Astrocyte (in vitro differentiated cells and primary cell): ENCODE data around the gene RAPGEF3. TPM values are rescaled to one million over a fixed set of nuclear protein-coding genes. Genes with fewer than 3 reads are reported as not detected.
A peak's percentile ranks its signal among the peaks of the same experiment; 100 is the strongest.

ENCODE experiments used
- DNase-seq: peaks from one replicate; pipeline ENCODE4 v3.0.0-alpha.2; 2010; ENCODE audit warnings: low read depth
- FAIRE-seq: peaks from 2 replicates; lab custom pipeline; 2011; peaks lifted over from hg19 to GRCh38; lab: Jason Lieb, UNC
- H2AFZ ChIP-seq: 2 replicates; pipeline ENCODE4 v1.6.0; 2012; ENCODE audit warnings: low read depth, low read length, inconsistent platforms
- H3K27ac ChIP-seq: 2 replicates; pipeline ENCODE4 v1.5.1; 2011; ENCODE audit warnings: low read depth, low read length, inconsistent platforms
- H3K27me3 ChIP-seq: 2 replicates; pipeline ENCODE4 v1.6.0; 2011; ENCODE audit warnings: low read length, inconsistent platforms; ENCODE audit not compliant: insufficient read depth
- H3K36me3 ChIP-seq: 2 replicates; pipeline ENCODE4 v1.5.1; 2011; ENCODE audit warnings: low read length, inconsistent platforms; ENCODE audit not compliant: insufficient read depth
- H3K4me1 ChIP-seq: 2 replicates; pipeline ENCODE4 v1.5.1; 2011; ENCODE audit warnings: low read length, inconsistent platforms; ENCODE audit not compliant: insufficient read depth
- H3K4me2 ChIP-seq: 2 replicates; pipeline ENCODE4 v1.6.0; 2012; ENCODE audit warnings: low read length, inconsistent platforms
- H3K4me3 ChIP-seq: 2 replicates; pipeline ENCODE4 v1.5.1; 2011; ENCODE audit warnings: low read depth, mild to moderate bottlenecking, low read length, inconsistent platforms; ENCODE audit not compliant: insufficient read depth
- H3K79me2 ChIP-seq: 2 replicates; pipeline ENCODE4 v1.6.0; 2012; ENCODE audit warnings: mild to moderate bottlenecking, low read length, inconsistent platforms; ENCODE audit not compliant: insufficient read depth
- H3K9ac ChIP-seq: 2 replicates; pipeline ENCODE4 v1.6.0; 2012; ENCODE audit warnings: mild to moderate bottlenecking, low read length, inconsistent platforms
- H3K9me3 ChIP-seq: 2 replicates; pipeline ENCODE4 v1.5.1; 2012; ENCODE audit warnings: low read depth, mild to moderate bottlenecking, low read length, inconsistent platforms; ENCODE audit not compliant: insufficient read depth
- H4K20me1 ChIP-seq: 2 replicates; pipeline ENCODE4 v1.6.0; 2012; ENCODE audit warnings: low read length, inconsistent platforms; ENCODE audit not compliant: insufficient read depth
- H3K27ac Mint-ChIP-seq: one replicate; pipeline ENCODE4 v1.8.0; 2021; ENCODE audit warnings: mild to moderate bottlenecking, mixed read lengths; ENCODE audit not compliant: unreplicated experiment
- H3K27me3 Mint-ChIP-seq: one replicate; pipeline ENCODE4 v1.8.0; 2021; ENCODE audit warnings: low read depth, mixed read lengths; ENCODE audit not compliant: unreplicated experiment
- H3K36me3 Mint-ChIP-seq: one replicate; pipeline ENCODE4 v1.8.0; 2021; ENCODE audit warnings: low read depth, mixed read lengths; ENCODE audit not compliant: unreplicated experiment
- H3K4me1 Mint-ChIP-seq: one replicate; pipeline ENCODE4 v1.8.0; 2021; ENCODE audit warnings: low read depth, mixed read lengths; ENCODE audit not compliant: unreplicated experiment
- H3K4me3 Mint-ChIP-seq: one replicate; pipeline ENCODE4 v1.8.0; 2021; ENCODE audit warnings: mild to moderate bottlenecking, moderate library complexity, mixed read lengths; ENCODE audit not compliant: unreplicated experiment
- H3K9me3 Mint-ChIP-seq: one replicate; pipeline ENCODE4 v1.8.0; 2021; ENCODE audit warnings: mild to moderate bottlenecking, mixed read lengths; ENCODE audit not compliant: unreplicated experiment
- CTCF ChIP-seq: IDR thresholded peaks from 2 replicates; pipeline ENCODE4 v1.5.1; 2011; ENCODE audit warnings: low read depth, mild to moderate bottlenecking, inconsistent platforms, low read length, moderate library complexity; ENCODE audit not compliant: insufficient read depth
- EZH2 ChIP-seq: IDR thresholded peaks from 2 replicates; pipeline ENCODE4 v1.6.1; 2012; ENCODE audit warnings: mild to moderate bottlenecking, low read length, inconsistent platforms; ENCODE audit not compliant: insufficient read depth
- total RNA-seq: library from RNA; stranded (reverse); gene quantifications from 2 replicates; pipeline ENCODE4 v1.2.1, GENCODE V29; 2021

Gene RAPGEF3
- total RNA-seq, 1 donor from 2014 or later, result 5.9 TPM

DNA sequence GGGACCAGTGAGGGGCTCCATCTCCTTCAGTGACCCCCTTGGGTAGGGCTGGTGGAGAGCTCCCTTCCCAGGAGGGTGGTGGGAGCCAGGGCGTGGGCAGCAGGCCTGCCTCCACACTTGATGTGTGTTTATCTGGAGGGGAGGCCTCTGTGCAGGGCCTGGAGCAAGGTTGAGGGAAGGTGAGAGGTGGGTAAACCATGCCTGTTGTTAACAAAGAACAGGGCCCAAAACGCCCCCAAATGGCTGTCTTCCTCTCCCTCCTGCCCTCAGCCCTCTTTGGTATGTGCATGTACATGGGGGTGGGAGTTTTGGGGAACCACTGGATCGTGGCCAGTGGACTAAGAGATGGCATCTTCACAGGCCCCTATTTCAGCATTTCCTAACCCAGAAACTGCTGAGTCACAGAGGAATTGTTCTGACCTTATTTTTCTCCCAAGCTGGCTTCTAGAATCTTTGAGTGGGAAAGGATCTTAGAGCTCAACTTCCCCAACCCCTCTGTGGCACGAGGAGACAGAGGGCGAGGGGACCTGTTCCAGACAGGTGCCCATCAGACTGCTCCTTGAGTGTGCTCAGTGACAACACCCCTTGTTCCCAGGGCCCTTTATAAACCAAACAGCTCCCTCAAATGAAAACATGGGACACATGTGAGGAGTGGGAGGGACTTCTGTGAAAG is 17.9 kb upstream of the RAPGEF3 start:
- no peaks in the 10 kb centered on the region for H3K79me2 ChIP-seq
- H3K36me3 Mint-ChIP-seq, result no peaks in the 10 kb centered on the region
- H3K4me1 Mint-ChIP-seq, result peaks cover 21% of the 10 kb centered on the region
- peaks cover 21% of the 10 kb centered on the region for H4K20me1 ChIP-seq
- no peaks in the 10 kb centered on the region for H3K9me3 Mint-ChIP-seq
- H3K9me3 ChIP-seq, result no peaks in the 10 kb centered on the region
- no peaks in the 10 kb centered on the region for H3K4me1 ChIP-seq
- H3K4me3 ChIP-seq, result no peak overlapping the region
- DNase-seq (no peak), FAIRE-seq (no peak)
- TF ChIP-seq EZH2, result no peak
- TF ChIP-seq CTCF, result no peak
- H3K27me3 ChIP-seq, result no peaks in the 10 kb centered on the region
- no peaks in the 10 kb centered on the region for H3K27me3 Mint-ChIP-seq
- H3K27ac ChIP-seq, result no peak overlapping the region
- no peak overlapping the region for H3K4me3 Mint-ChIP-seq
- no peak overlapping the region for H3K4me2 ChIP-seq
- no peak overlapping the region for H3K9ac ChIP-seq
- H3K27ac Mint-ChIP-seq, result peak overlapping the region; percentile 75
- no peak overlapping the region for H2AFZ ChIP-seq
- H3K36me3 ChIP-seq, result peaks cover 4% of the 10 kb centered on the region

- no peaks in the 10 kb centered on the region for H3K27me3 Mint-ChIP-seq
- H3K4me1 Mint-ChIP-seq, result peaks cover 21% of the 10 kb centered on the region
- Histone ChIP-seq H3K4me1 (no peaks in the 10 kb centered on the region), H3K9me3 (no peaks in the 10 kb centered on the region), H3K79me2 (no peaks in the 10 kb centered on the region), H4K20me1 (peaks cover 12% of the 10 kb centered on the region), H3K27ac (no peak overlapping the region), H3K27me3 (no peaks in the 10 kb centered on the region), H3K4me3 (no peak overlapping the region), H3K36me3 (no peaks in the 10 kb centered on the region), H2AFZ (no peak overlapping the region), H3K9ac (no peak overlapping the region), H3K4me2 (no peak overlapping the region)
- H3K4me3 Mint-ChIP-seq, result peak overlapping the region; percentile 87
- no peaks in the 10 kb centered on the region for H3K36me3 Mint-ChIP-seq
- H3K9me3 Mint-ChIP-seq, result no peaks in the 10 kb centered on the region
- DNase-seq, result peak; percentile 16
- no peak for FAIRE-seq
- no peak overlapping the region for H3K27ac Mint-ChIP-seq
- TF ChIP-seq CTCF (no peak), EZH2 (no peak)
Observed at GRCh38 chr12:47775100-47775911, 16.6 kb upstream of the RAPGEF3 start.

- Histone ChIP-seq H3K36me3 (no peaks in the 10 kb centered on the region), H2AFZ (no peak overlapping the region), H3K27ac (no peak overlapping the region), H3K79me2 (no peaks in the 10 kb centered on the region), H3K4me1 (no peaks in the 10 kb centered on the region), H3K4me3 (no peak overlapping the region), H3K27me3 (no peaks in the 10 kb centered on the region), H3K9me3 (no peaks in the 10 kb centered on the region), H3K9ac (no peak overlapping the region), H3K4me2 (no peak overlapping the region), H4K20me1 (peaks cover 8% of the 10 kb centered on the region)
- DNase-seq (no peak), FAIRE-seq (no peak)
- no peaks in the 10 kb centered on the region for H3K9me3 Mint-ChIP-seq
- H3K27me3 Mint-ChIP-seq, result no peaks in the 10 kb centered on the region
- TF ChIP-seq EZH2 (no peak), CTCF (no peak)
- no peaks in the 10 kb centered on the region for H3K36me3 Mint-ChIP-seq
- H3K4me3 Mint-ChIP-seq, result peak overlapping the region; percentile 87
- peak overlapping the region; percentile 34 for H3K27ac Mint-ChIP-seq
- H3K4me1 Mint-ChIP-seq, result peaks cover 21% of the 10 kb centered on the region
Observed at GRCh38 chr12:47774663-47775062, 16.0 kb upstream of the RAPGEF3 start.
